ENCODE measurements around the gene TMEM259. TPM values are rescaled to one million over a fixed set of nuclear protein-coding genes. Genes with fewer than 3 reads are reported as not detected.

The TMEM259 gene
- total RNA-seq, 2 experiments from 2014 or later, result 388 to 390 TPM

DNA sequence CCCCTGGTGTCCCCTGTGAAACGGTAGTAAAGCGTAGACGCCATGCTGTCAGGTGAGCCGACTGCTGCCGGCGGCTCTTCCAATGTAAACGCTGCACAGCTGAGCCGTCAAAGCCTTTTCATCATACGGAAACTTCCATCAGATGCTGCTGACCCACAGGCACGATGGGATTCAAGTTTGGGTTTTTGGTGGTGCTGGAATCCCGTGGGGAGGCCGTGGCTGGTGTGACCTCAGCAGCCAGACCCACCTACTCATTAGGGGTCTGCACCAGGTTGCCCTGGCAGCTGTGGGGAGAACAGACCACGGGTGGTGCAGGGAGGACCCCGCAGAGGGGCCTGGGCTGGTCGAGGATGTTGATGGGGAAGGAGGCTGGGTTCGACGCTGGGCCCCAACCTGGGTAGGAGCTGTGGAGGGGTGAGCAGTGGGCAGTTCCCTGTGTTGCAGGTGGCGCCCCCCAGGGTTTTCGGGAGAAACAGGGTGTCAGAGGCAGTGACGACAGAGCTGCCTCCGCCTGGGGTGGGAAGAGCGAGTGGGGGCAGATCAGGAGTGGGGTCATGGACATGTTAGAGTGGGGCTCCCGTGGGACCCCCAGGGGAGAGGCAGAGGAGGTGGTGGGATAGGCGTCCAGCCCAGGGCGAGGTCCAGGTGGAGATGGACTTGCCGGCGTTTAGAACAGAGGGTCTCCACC lies 14.1 kb downstream of the TMEM259 start:
- H3K9me3 ChIP-seq (ENCODE audit: control insufficient read depth in 1 of 2, insufficient read depth in 1 of 2, low read length in 2 of 2), result no peaks in the 10 kb centered on the region
- peaks cover 0 to 2% of the 10 kb centered on the region in 2 experiments for H3K27me3 ChIP-seq (ENCODE audit: control insufficient read depth in 1 of 2, insufficient read depth in 2 of 2, low read length in 2 of 2)
- ChIA-PET CTCF (no interaction called here), POLR2A (interaction anchor here (1.2 kb wide), 1 partner anchor 23 kb away, joined by 4 read pairs; the partner anchor contains the start of gene WDR18)
- Mint-ChIP-seq H3K4me1 (ENCODE audit: low read depth) (no peaks in the 10 kb centered on the region), H3K27ac (no peak overlapping the region), H3K27me3 (no peaks in the 10 kb centered on the region), H3K9me3 (no peaks in the 10 kb centered on the region), H3K36me3 (ENCODE audit: low read depth) (no peaks in the 10 kb centered on the region), H3K4me3 (no peak overlapping the region)
- no peak overlapping the region for H3K4me3 ChIP-seq (ENCODE audit: low read length)
- DNase-seq, result no peak
- H3K36me3 ChIP-seq (ENCODE audit: insufficient read depth, low read length), result peaks cover 14% of the 10 kb centered on the region
- intact Hi-C loops (cut with DNase I, micrococcal nuclease), result no loop called here
- peaks cover 1% of the 10 kb centered on the region for H3K4me1 ChIP-seq (ENCODE audit: insufficient read depth, low read length)
- TF ChIP-seq, protein P1, sequence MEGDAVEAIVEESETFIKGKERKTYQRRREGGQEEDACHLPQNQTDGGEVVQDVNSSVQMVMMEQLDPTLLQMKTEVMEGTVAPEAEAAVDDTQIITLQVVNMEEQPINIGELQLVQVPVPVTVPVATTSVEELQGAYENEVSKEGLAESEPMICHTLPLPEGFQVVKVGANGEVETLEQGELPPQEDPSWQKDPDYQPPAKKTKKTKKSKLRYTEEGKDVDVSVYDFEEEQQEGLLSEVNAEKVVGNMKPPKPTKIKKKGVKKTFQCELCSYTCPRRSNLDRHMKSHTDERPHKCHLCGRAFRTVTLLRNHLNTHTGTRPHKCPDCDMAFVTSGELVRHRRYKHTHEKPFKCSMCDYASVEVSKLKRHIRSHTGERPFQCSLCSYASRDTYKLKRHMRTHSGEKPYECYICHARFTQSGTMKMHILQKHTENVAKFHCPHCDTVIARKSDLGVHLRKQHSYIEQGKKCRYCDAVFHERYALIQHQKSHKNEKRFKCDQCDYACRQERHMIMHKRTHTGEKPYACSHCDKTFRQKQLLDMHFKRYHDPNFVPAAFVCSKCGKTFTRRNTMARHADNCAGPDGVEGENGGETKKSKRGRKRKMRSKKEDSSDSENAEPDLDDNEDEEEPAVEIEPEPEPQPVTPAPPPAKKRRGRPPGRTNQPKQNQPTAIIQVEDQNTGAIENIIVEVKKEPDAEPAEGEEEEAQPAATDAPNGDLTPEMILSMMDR (IDR thresholded peaks at IDR 0.05), result no peak
- no peak overlapping the region for H3K27ac ChIP-seq (ENCODE audit: low read depth in 1 of 2, low read length in 2 of 2)
- ATAC-seq (ENCODE audit: poor library complexity), result no peak

GRCh38 chr19:1004803-1005664 lies 15.9 kb downstream of the TMEM259 start:
- H3K4me1 Mint-ChIP-seq (ENCODE audit: low read depth), result no peaks in the 10 kb centered on the region
- H3K27ac ChIP-seq (ENCODE audit: low read depth in 1 of 2, low read length in 2 of 2), result no peak overlapping the region
- no peaks in the 10 kb centered on the region for H3K9me3 Mint-ChIP-seq
- TF ChIP-seq, protein P1 (IDR thresholded peaks at IDR 0.05), result no peak
- H3K27me3 ChIP-seq (ENCODE audit: control insufficient read depth in 1 of 2, insufficient read depth in 2 of 2, low read length in 2 of 2), result peaks cover 10 to 13% of the 10 kb centered on the region in 2 experiments
- peaks cover 0 to 11% of the 10 kb centered on the region in 2 experiments for H3K9me3 ChIP-seq (ENCODE audit: control insufficient read depth in 1 of 2, insufficient read depth in 1 of 2, low read length in 2 of 2)
- CTCF ChIA-PET, result no interaction called here
- H3K4me3 ChIP-seq (ENCODE audit: low read length), result no peak overlapping the region
- H3K36me3 ChIP-seq (ENCODE audit: insufficient read depth, low read length), result peaks cover 6% of the 10 kb centered on the region
- intact Hi-C loops (cut with DNase I, micrococcal nuclease), result no loop called here
- no peak overlapping the region for H3K4me3 Mint-ChIP-seq
- POLR2A ChIA-PET, result interaction anchor here (0.9 to 1.0 kb wide), 2 partner anchors 21 to 70 kb away, joined by 3 read pairs; partner anchors contain the start of gene WDR18
- H3K36me3 Mint-ChIP-seq (ENCODE audit: low read depth), result no peaks in the 10 kb centered on the region
- ATAC-seq (ENCODE audit: poor library complexity), result no peak
- no peak overlapping the region for H3K27ac Mint-ChIP-seq
- peaks cover 14% of the 10 kb centered on the region for H3K4me1 ChIP-seq (ENCODE audit: insufficient read depth, low read length)
- H3K27me3 Mint-ChIP-seq, result peaks cover 7% of the 10 kb centered on the region
- DNase-seq, result no peak

- Mint-ChIP-seq H3K4me1 (ENCODE audit: low read depth) (peaks cover under 1% of the 10 kb centered on the region), H3K9me3 (no peaks in the 10 kb centered on the region), H3K4me3 (no peak overlapping the region), H3K27me3 (peaks cover 9% of the 10 kb centered on the region), H3K27ac (no peak overlapping the region), H3K36me3 (ENCODE audit: low read depth) (no peaks in the 10 kb centered on the region)
- ChIA-PET CTCF (interaction anchor here (0.6 kb wide), 1 partner anchor 82 kb away, joined by 3 read pairs; no protein-coding TSS in a partner anchor), POLR2A (interaction anchor here (0.9 to 1.0 kb wide), 2 partner anchors 21 to 71 kb away, joined by 3 read pairs; partner anchors contain the start of gene WDR18)
- TF ChIP-seq, protein P1 (IDR thresholded peaks at IDR 0.05), result no peak
- ATAC-seq (ENCODE audit: poor library complexity) (no peak), DNase-seq (no peak)
- H3K36me3 ChIP-seq (ENCODE audit: insufficient read depth, low read length), result no peaks in the 10 kb centered on the region
- peaks cover 16% of the 10 kb centered on the region for H3K4me1 ChIP-seq (ENCODE audit: insufficient read depth, low read length)
- intact Hi-C loops (cut with DNase I, micrococcal nuclease), result no loop called here
- no peak overlapping the region for H3K27ac ChIP-seq (ENCODE audit: low read depth in 1 of 2, low read length in 2 of 2)
- no peak overlapping the region for H3K4me3 ChIP-seq (ENCODE audit: low read length)
- H3K9me3 ChIP-seq (ENCODE audit: control insufficient read depth in 1 of 2, insufficient read depth in 1 of 2, low read length in 2 of 2), result peaks cover 0 to 11% of the 10 kb centered on the region in 2 experiments
- peaks cover 14 to 18% of the 10 kb centered on the region in 2 experiments for H3K27me3 ChIP-seq (ENCODE audit: control insufficient read depth in 1 of 2, insufficient read depth in 2 of 2, low read length in 2 of 2)
Observed at GRCh38 chr19:1004204-1004802, 16.6 kb downstream of the TMEM259 start.

Data from CD4-positive, alpha-beta T cell (primary cell).